IMR-90 (cell line): ENCODE measurements around the gene CATSPER4. TPM values are rescaled to one million over a fixed set of nuclear protein-coding genes. Genes with fewer than 3 reads are reported as not detected.

Source experiments
- ATAC-seq: fragments of 200-7000 bp; cut with Tn5 transposase; 2 replicates; pipeline ENCODE4 v1.9.1; 2020; ENCODE audit warnings: low read depth, mild to moderate bottlenecking, moderate library complexity
- BruUV-seq: library from RNA; stranded (reverse); fragments of 400-500 nt; replicated peaks from 2 replicates; lab custom pipeline; 2021; lab: Mats Ljungman, UMichigan
- CTCF ChIA-PET: fragments of 300-600 bp; formaldehyde crosslinking; extraction: SDS; loops from one replicate; lab custom pipeline; 2021; ENCODE audit warnings: antibody characterized with exemption; lab: Yijun Ruan, JAX
- POLR2A ChIA-PET: fragments of 300-600 bp; sonication (Branson Sonifier 250); formaldehyde crosslinking; loops from one replicate; lab custom pipeline; 2022; ENCODE audit warnings: antibody characterized with exemption; ENCODE audit not compliant: unreplicated experiment; lab: Charles Lee
- DNase-seq: peaks from one replicate; pipeline ENCODE4 v3.0.0; 2013
- H2AFZ ChIP-seq: replicated peaks from 2 replicates; pipeline ENCODE3; 2013; ENCODE audit warnings: low read length, mild to moderate bottlenecking; ENCODE audit not compliant: poor library complexity
- H2AK5ac ChIP-seq: 2 replicates; pipeline ENCODE4 v1.6.1; 2013; ENCODE audit warnings: low read depth, low read length, inconsistent platforms
- H2AK9ac ChIP-seq: replicated peaks from 2 replicates; pipeline ENCODE3; 2013; ENCODE audit warnings: mild to moderate bottlenecking, low read depth, low read length, moderate library complexity; ENCODE audit not compliant: poor library complexity
- H2BK120ac ChIP-seq: 2 replicates; pipeline ENCODE4 v1.6.1; 2013; ENCODE audit warnings: low read depth, low read length, inconsistent platforms
- H2BK15ac ChIP-seq: 3 replicates; pipeline ENCODE4 v1.6.1; 2013; ENCODE audit warnings: low read depth, low read length, inconsistent platforms
- H2BK20ac ChIP-seq: 2 replicates; pipeline ENCODE4 v1.6.1; 2013; ENCODE audit warnings: low read depth, mild to moderate bottlenecking, inconsistent platforms, low read length, moderate library complexity
- H2BK5ac ChIP-seq: 2 replicates; pipeline ENCODE4 v1.6.1; 2013; ENCODE audit warnings: mild to moderate bottlenecking, low read depth, low read length, inconsistent platforms; ENCODE audit not compliant: poor library complexity, severe bottlenecking
- H3K14ac ChIP-seq: replicated peaks from 2 replicates; pipeline ENCODE4 v1.6.1; 2013; ENCODE audit warnings: low read depth, low read length, inconsistent platforms
- H3K18ac ChIP-seq: 2 replicates; pipeline ENCODE4 v1.6.1; 2013; ENCODE audit warnings: low read depth, low read length, control low read depth
- H3K23ac ChIP-seq: 2 replicates; pipeline ENCODE4 v1.6.1; 2013; ENCODE audit warnings: low read depth, low read length, inconsistent platforms
- H3K27ac ChIP-seq: 2 replicates; pipeline ENCODE4 v1.5.1; 2013; ENCODE audit warnings: mild to moderate bottlenecking, control low read depth, low read length; ENCODE audit not compliant: insufficient read depth
- H3K27me3 ChIP-seq: 2 replicates; pipeline ENCODE4 v1.6.1; 2013; ENCODE audit warnings: low read length; ENCODE audit not compliant: control insufficient read depth, insufficient read depth
- H3K36me3 ChIP-seq: 2 replicates; pipeline ENCODE4 v1.6.1; 2013; ENCODE audit warnings: low read length, mixed read lengths; ENCODE audit not compliant: control insufficient read depth, insufficient read depth
- H3K4ac ChIP-seq: 2 replicates; pipeline ENCODE4 v1.6.1; 2013; ENCODE audit warnings: low read depth, low read length, inconsistent platforms
- H3K4me1 ChIP-seq: 2 replicates; pipeline ENCODE4 v1.6.1; 2013; ENCODE audit warnings: low read length, mixed read lengths; ENCODE audit not compliant: control insufficient read depth, insufficient read depth
- H3K4me2 ChIP-seq: 2 replicates; pipeline ENCODE4 v1.6.1; 2013; ENCODE audit warnings: low read depth, mild to moderate bottlenecking, control low read depth, low read length, moderate library complexity
- H3K4me3 ChIP-seq: 2 replicates; pipeline ENCODE4 v1.5.1; 2013; ENCODE audit warnings: low read depth, mild to moderate bottlenecking, control low read depth, low read length, moderate library complexity; ENCODE audit not compliant: insufficient read depth
- H3K56ac ChIP-seq: 2 replicates; pipeline ENCODE4 v1.6.1; 2013; ENCODE audit warnings: low read length, inconsistent platforms; ENCODE audit not compliant: insufficient read depth; ENCODE audit errors: extremely low read depth
- H3K79me1 ChIP-seq, 2 experiments: 2 replicates each; pipeline ENCODE4 v1.6.1; 2013; ENCODE audit warnings: low read length in 2 of 2, inconsistent platforms in 1 of 2, low read depth in 1 of 2
- H3K9ac ChIP-seq: 2 replicates; pipeline ENCODE4 v1.6.1; 2013; ENCODE audit warnings: low read depth, low read length, control low read depth
- H3K9me1 ChIP-seq: 2 replicates; pipeline ENCODE4 v1.6.1; 2013; ENCODE audit warnings: low read length, inconsistent platforms; ENCODE audit not compliant: insufficient read depth
- H3K9me3 ChIP-seq: 2 replicates; pipeline ENCODE4 v1.6.1; 2013; ENCODE audit warnings: low read length; ENCODE audit not compliant: control insufficient read depth, insufficient read depth
- H4K20me1 ChIP-seq: 2 replicates; pipeline ENCODE4 v1.6.1; 2013; ENCODE audit warnings: low read length, inconsistent platforms; ENCODE audit not compliant: insufficient read depth
- H4K5ac ChIP-seq: 2 replicates; pipeline ENCODE4 v1.6.1; 2013; ENCODE audit warnings: mild to moderate bottlenecking, low read depth, low read length, control low read depth
- H4K8ac ChIP-seq, 2 experiments: 2 replicates each; pipeline ENCODE4 v1.6.1; 2013; ENCODE audit warnings: low read depth in 2 of 2, low read length in 2 of 2, control low read depth in 1 of 2, inconsistent platforms in 1 of 2
- H4K91ac ChIP-seq: 2 replicates; pipeline ENCODE4 v1.6.1; 2013; ENCODE audit warnings: low read depth, low read length, inconsistent platforms; ENCODE audit not compliant: insufficient read depth
- CHD1 ChIP-seq: IDR thresholded peaks from 2 replicates; pipeline ENCODE4 v1.6.1; 2012; ENCODE audit warnings: low read depth, low read length, improper control_type of control experiment
- CTCF ChIP-seq: conservative IDR thresholded peaks from 2 replicates; pipeline ENCODE4 v1.5.1; 2012; ENCODE audit warnings: mild to moderate bottlenecking, low read depth, low read length, improper control_type of control experiment
- MAFK ChIP-seq: IDR thresholded peaks from 2 replicates; pipeline ENCODE4 v1.6.1; 2012; ENCODE audit warnings: low read depth, low read length, improper control_type of control experiment
- RAD21 ChIP-seq: IDR thresholded peaks from 2 replicates; pipeline ENCODE4 v1.6.1; 2012; ENCODE audit warnings: low read length, improper control_type of control experiment
- RFX5 ChIP-seq: IDR thresholded peaks from 2 replicates; pipeline ENCODE4 v1.8.0; 2012; ENCODE audit warnings: low read depth, mild to moderate bottlenecking, low read length, moderate library complexity
- WGBS, 2 experiments: methylation state at CpG; one replicate each; pipeline versions ENCODE4 v1.1.5 to v1.1.7; 2013; ENCODE audit warnings: missing lambda C conversion rate in 2 of 2; ENCODE audit not compliant: insufficient read length in 1 of 2; ENCODE audit errors: extremely low coverage in 2 of 2; 5-methylcytosine and 5-hydroxymethylcytosine counted together
- dilution Hi-C: fragments of 300-500 bp; cut with HindIII; formaldehyde crosslinking; loops from one replicate; pipeline ENCODE4 v1.14.3; 2018; ENCODE audit warnings: low sequenced_read_pairs; ENCODE audit not compliant: unreplicated experiment
- in situ Hi-C: fragments of 300-500 bp; cut with MboI; formaldehyde crosslinking; loops from 3 replicates; pipeline ENCODE4 v1.14.3; 2019; ENCODE audit warnings: low sequenced_read_pairs, inconsistent platforms, mixed read lengths
- intact Hi-C: fragments of 100-400 bp; cut with micrococcal nuclease; formaldehyde crosslinking; loops from 2 replicates; pipeline ENCODE4 v1.10.0; 2022
- polyA plus RNA-seq, 3 experiments: library from polyadenylated mRNA; depleted of rRNA; stranded (reverse); fragments of >200 nt; gene quantifications; 2 replicates each; pipeline ENCODE4 v1.2.3, GENCODE V29; 2012; ENCODE audit warnings: low replicate concordance in 1 of 3
- total RNA-seq: library from RNA; depleted of rRNA; stranded (reverse); fragments of >200 nt; gene quantifications from 2 replicates; pipeline ENCODE4 v1.2.3, GENCODE V29; 2012

The CATSPER4 gene
- total and polyA plus RNA-seq, 2 of the 4 experiments (the other 2 are of a cell fraction): not detected

DNA sequence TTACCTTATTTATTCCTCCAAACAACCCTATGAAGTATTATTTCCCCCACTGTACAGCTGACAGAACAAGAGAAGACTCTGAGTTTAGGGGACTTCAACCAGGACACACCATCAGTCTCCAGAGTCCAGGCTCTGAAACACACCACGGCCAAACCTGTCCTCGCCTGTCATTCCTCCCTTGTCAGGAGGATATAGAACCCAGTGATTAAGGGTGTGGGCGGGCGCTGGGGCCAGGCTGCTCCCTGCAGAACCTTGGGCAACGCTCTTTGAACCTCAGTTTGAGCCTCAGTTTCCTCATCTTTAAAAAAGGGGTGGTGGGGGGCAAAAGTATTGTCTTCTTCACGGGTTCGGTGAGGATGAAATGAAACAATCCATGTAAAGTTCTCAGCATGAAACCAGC lies 34.2 kb downstream of the CATSPER4 start:
- no peak overlapping the region for H2BK120ac ChIP-seq
- intact Hi-C loops (no loop called here), dilution Hi-C loops (no loop called here), in situ Hi-C loops (no loop called here)
- H3K9me3 ChIP-seq: no peaks in the 10 kb centered on the region
- H3K14ac ChIP-seq: no peak overlapping the region
- no peaks in the 10 kb centered on the region; the same call in 1 of the 2 replicates for H3K9me1 ChIP-seq
- H2BK5ac ChIP-seq: no peak overlapping the region
- no peak overlapping the region for H3K23ac ChIP-seq
- no peaks in the 10 kb centered on the region for H4K20me1 ChIP-seq
- no peak for TF ChIP-seq CTCF
- TF ChIP-seq RAD21: no peak
- no peak for TF ChIP-seq CHD1
- no peak for TF ChIP-seq MAFK
- no peak for TF ChIP-seq RFX5
- no peak overlapping the region for H2BK20ac ChIP-seq
- no peak overlapping the region for H2AK9ac ChIP-seq
- H3K56ac ChIP-seq: no peak overlapping the region
- H3K18ac ChIP-seq: no peak overlapping the region
- no peak overlapping the region for H4K5ac ChIP-seq
- no peaks in the 10 kb centered on the region for H3K36me3 ChIP-seq
- H4K91ac ChIP-seq: no peak overlapping the region
- H3K9ac ChIP-seq: no peak overlapping the region
- H4K8ac ChIP-seq: no peak overlapping the region
- no peak overlapping the region for H2AFZ ChIP-seq
- no peaks in the 10 kb centered on the region for H3K4me1 ChIP-seq
- no peak overlapping the region for H3K4ac ChIP-seq
- no peak overlapping the region for H3K4me3 ChIP-seq
- 60% methylated on average over 1 of the region's 7 CpGs; no CpG with 5 or more reads in 1 of the 2 experiments for WGBS, 2 experiments
- BruUV-seq: no TSS peak
- ChIA-PET POLR2A (no interaction called here), CTCF (no interaction called here)
- no peak for ATAC-seq
- DNase-seq: no peak
- H3K27me3 ChIP-seq: peaks cover 53% of the 10 kb centered on the region
- no peak overlapping the region for H2AK5ac ChIP-seq
- H3K79me1 ChIP-seq: no peaks in the 10 kb centered on the region
- no peak overlapping the region for H3K27ac ChIP-seq
- no peak overlapping the region for H2BK15ac ChIP-seq
- no peak overlapping the region for H3K4me2 ChIP-seq
